SK-N-MC (cell line): Measurements from ENCODE around the gene FANCI.

Source experiments
- EZH2 ChIP-seq: fragments of 200-600 bp; sonication (generic); IDR thresholded peaks from one replicate; pipeline ENCODE4 v1.6.1; 2017; ENCODE audit warnings: antibody characterized with exemption
- FOXP2 ChIP-seq: optimal IDR thresholded peaks from 2 replicates; pipeline ENCODE3; 2011; ENCODE audit warnings: mild to moderate bottlenecking, moderate library complexity; ENCODE audit not compliant: insufficient read depth; ENCODE audit errors: extremely low read length, control extremely low read depth
- POLR2AphosphoS5 ChIP-seq: IDR thresholded peaks from 2 replicates; pipeline ENCODE4 v1.6.1; 2012; ENCODE audit warnings: mild to moderate bottlenecking, low read depth, low read length, borderline replicate concordance

DNA sequence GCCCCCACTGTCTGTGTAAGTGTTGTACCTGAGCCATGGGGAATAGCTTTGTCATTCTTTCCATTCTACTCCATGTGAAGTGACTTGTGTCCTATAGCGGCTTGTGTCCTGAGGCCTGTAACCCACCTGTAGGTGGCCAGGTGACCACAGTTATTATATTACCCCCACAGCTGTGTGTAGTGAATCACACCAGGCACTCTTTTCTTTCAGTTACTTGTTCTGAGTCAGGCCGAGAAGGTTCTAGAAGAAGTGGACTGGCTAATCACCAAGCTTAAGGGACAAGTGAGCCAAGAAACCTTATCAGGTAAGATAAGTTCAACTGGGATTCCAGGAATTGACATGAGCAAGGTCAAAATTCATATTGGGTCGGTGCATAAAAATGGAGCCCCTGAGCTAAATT, 61.6 kb downstream of the FANCI start:
- TF ChIP-seq POLR2AphosphoS5 (no peak), EZH2 (no peak), FOXP2 (no peak)
